HTERT RPE-1 (cell line): ENCODE data around the gene OCA2.
"Not testable (repeated sequence)": the region's sequence is repeated elsewhere in the genome, so short reads cannot be mapped to it uniquely, and the experiment has no call there.

Experiments
- in situ Hi-C: fragments of 300-500 bp; cut with MboI; formaldehyde crosslinking; loops from 4 replicates; pipeline ENCODE4 v1.14.3; 2020; ENCODE audit warnings: low sequenced_read_pairs

Gene OCA2

DNA sequence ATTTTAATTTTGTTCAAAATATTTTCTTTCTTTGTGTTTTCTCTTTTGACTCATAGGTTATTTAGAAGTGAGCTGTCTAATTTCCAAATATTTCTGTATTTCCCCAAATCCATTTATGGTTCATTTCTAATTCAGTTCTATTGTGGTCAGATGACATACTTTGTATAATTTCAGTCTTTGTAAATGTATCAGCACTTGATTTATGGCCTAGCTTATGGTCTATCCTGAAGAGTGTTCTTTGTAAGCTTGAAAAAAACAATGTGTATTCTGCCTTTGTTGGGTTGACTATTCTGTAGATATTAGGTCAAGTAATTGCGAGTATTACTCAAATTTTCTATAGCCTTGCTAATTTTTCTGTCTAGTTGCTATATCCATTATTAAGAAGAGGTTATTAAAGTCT lies 311.2 kb downstream of the OCA2 start:
- in situ Hi-C loops = no loop called here

DNA sequence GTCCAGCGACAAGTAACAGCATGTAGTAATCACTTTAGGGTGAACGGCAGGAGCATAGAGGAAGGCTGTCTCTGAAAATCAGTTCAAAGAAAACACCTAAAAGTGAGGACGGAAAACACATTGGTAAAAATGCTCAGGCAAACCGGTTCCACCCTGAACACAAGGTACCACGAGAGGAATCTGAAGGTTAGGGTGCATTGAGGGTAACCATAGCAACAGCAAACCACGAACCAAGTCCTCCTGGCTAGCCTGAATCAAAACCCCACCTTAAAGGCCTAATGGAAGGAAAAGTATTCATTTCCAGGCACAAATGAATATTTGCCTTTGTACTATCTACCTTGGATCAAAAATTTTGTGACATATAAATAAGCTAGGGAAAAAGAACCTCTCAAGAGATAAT lies 315.0 kb downstream of the OCA2 start:
- in situ Hi-C loops = no loop called here

- in situ Hi-C loops = no loop called here
Observed at GRCh38 chr15:27783678-27784077, 315.4 kb downstream of the OCA2 start.

DNA sequence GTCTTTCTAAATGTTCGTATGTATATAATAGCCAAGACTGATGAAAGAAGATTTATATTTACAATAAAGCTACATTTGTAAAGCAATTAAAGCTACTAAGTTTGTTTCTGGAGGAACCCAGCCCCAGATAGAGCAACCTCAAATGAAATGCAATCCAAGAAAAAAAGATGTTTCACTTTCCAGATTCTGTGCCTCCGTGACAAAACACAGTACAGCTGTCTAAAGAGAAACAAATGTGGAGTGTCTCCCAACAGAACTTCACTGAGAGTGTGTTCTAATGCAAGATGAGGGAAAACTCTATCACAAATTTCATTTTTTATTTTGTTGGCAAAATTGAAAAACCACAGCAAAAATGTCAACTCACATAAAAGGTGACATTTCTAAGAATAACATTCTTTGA lies 317.0 kb downstream of the OCA2 start:
- in situ Hi-C loops = no loop called here

DNA sequence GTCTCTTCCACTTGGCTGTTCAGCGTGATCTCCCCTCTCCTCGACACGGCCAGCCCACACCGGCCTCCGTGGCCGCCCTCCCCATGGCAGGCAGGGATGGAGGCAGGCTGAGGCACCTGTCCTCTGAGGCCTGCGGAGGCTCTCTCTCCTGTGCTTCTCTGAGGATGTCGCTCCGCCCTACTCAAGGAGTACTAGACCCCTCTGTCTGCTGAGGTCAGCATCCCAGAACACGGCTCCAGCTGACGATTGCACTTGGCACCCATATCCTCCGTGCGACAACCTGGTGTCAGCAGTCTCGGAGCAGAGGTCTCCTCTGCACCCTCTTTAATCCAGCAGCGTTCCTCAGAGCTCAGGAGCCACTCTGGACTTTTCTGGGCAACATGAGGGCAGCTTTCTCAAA lies 322.6 kb downstream of the OCA2 start:
- in situ Hi-C loops = no loop called here

DNA sequence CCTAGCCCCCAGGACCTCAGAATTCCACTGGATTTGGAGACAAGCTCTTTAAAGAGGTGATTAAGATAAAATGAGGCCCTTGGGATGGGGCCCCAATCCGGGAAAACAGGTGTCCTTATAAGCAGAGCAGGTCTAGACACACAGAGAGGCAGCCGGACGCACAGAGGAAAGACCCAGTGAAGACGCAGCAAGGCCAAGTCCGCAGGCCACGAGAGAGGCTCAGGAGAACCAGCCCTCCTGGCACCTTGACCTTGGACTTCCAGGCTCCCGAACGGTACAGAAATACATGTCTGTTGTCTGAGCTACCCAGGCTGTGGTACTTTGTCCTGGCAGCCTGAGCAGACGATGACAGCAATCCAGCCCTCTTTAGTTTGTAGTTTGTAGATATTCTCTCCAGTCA lies 324.5 kb downstream of the OCA2 start:
- in situ Hi-C loops = no loop called here

- in situ Hi-C loops = no loop called here
Observed at GRCh38 chr15:27774191-27774590, 324.9 kb downstream of the OCA2 start.

DNA sequence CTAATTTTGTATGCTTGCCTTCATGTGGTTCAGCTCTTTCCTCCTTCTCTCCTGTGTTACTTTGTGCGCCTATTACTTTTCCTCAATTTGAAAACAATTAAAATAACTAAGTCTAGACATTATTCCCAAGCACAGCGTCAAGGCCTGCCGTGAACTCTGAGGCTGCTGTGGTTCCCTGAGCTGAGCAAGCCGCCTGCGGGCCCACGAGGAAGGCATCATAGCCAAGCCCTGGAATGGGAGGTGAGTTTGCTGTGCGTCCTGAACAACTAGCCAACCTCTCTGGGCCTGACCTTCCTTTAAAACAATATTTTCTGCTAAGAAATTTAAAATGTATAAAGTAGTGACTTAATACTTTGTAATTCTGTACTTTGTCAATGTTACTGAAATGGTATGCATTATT lies 327.2 kb downstream of the OCA2 start:
- in situ Hi-C loops = no loop called here

DNA sequence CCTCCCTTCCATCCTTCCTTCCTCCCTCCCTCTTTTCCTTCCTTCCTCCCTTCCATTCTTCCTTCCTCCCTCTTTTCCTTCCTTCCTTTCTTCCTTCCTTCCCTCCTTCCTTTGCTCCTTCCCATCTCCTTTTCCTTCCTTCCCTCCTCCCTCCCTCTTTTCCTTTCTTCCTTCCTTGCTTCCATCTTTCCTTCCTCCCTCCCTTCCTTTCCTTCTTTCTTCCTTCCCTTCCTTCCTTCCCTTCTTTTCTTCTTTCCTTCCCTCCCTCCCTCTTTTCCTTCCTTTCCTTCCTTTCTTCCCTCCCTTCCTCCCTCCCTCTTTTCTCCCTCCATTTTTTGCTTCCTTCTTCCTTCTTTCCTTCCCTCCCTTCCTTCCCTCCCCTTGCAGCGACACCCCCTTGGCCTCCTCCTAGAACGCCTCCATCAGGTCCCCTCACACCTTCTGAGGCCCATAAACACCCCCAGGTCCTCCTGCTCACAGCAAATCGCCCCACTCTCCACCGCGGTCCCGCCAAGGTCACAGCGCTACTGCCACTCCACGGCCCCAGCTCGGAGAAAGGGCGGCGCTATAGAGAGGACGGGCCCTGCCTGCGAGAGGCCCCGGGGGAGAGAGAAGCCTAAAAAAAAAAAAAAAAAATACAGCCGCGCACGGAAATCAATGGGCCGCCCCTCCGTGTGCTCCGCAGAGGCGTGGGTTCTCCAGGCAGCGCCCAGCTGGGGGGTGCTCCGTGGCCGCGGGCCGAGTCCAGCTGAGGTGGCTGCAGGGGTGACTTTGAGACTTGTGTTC lies 328.2 kb downstream of the OCA2 start:
- in situ Hi-C loops = no loop called here

DNA sequence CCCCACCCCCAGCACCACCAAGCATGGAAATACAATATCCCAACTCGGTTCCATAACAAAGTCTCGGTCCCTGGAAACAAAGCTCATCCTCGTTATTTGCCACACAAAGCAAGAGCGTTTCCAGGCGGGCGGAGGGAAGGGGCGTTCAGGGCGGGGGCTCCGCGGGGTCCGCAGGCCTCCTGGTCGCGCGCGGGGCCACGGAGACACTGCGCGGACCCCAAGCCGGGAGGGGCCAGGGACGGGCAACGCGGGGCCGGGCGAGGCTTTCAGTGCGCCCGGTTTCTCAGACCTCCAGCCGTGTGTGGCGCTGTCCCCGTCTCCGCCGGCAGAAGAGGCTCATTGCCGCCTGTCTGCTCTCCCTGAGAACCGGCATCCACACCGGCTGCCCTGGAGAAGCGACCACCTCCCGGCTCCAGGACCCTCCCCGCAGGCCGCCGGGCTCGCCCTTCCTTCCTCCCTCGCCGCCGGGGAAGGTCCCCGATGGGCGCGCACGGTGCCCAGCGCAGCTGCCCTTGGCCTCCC lies 329.0 kb downstream of the OCA2 start:
- in situ Hi-C loops = no loop called here

GRCh38 chr15:27769652-27770051 lies 329.5 kb downstream of the OCA2 start:
- in situ Hi-C loops = no loop called here

- in situ Hi-C loops = no loop called here
Observed at GRCh38 chr15:27768732-27769475, 330.2 kb downstream of the OCA2 start.

GRCh38 chr15:27767918-27768640 lies 331.0 kb downstream of the OCA2 start:
- in situ Hi-C loops = no loop called here

DNA sequence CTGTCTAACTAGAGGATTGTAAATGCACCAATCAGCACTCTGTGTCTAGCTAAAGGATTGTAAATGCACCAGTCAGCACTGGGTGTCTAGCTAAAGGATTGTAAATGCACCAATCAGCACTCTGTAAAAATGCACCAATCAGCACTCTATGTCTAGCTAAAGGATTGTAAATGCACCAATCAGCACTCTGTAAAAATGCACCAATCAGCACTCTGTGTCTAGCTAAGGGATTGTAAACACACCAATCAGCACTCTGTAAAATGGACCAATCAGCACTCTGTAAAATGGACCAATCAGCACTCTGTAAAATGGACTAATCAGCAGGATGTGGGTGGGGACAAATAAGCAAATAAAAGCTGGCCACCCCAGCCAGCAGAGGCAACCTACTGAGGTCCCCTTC lies 331.7 kb downstream of the OCA2 start:
- in situ Hi-C loops = not testable (repeated sequence)

DNA sequence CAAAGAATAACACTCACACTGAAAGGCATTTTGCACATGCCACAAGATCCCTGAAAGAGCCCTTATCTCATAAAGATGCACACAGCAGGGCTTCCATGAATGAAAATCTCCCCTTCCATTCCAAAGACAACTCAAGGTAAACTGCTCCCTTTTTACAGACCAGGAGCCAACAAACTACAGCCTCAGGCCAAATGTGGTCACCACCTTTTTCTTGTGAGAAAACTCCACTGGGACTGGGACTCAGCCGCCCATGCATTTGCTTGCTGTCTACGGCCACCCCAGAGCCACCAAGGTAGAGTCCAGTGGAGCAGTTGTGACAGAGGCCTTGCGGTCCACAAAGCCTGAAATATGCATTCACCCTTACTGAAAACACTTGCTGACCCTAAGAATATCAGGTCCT lies 334.8 kb downstream of the OCA2 start:
- in situ Hi-C loops = no loop called here

DNA sequence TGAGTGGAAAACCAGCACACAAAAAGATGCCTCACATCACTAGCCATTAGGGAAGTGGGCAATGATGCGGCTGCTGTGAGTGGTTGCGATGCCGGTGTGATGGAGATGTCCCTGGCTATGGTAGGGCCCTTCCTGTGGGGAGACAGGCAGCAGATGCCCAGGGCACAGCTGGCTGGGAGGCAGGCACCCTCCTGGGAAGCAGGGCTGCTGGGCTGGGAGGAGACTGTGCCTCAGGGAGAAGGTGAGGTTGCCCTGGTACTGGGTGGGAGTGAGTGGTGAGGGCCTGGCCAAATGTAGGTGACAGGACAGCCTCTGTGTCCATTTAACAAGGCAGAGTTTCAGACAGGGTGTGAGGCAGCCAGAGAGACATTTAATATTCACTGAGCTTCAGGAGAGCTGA lies 335.6 kb downstream of the OCA2 start:
- in situ Hi-C loops = no loop called here

GRCh38 chr15:27762471-27762870 lies 336.6 kb downstream of the OCA2 start:
- in situ Hi-C loops = no loop called here

DNA sequence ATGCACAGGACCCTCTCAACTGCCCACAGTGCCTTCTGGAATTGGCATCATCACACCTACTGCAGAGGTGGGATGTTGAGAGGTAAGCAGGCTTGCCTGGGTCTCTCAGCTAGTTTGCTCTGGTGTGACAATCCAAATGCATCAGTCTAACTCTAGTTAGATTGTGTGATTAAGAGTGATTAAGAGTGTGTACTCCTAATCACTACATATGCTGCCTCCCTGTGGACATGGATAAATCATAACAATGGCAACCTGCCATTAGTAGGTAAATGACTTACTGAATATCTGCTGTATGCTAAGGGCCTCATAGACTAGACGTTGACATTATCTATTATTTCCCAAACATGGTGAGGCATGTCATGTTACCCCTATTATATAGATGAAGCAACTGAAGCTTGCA lies 342.1 kb downstream of the OCA2 start:
- in situ Hi-C loops = no loop called here

DNA sequence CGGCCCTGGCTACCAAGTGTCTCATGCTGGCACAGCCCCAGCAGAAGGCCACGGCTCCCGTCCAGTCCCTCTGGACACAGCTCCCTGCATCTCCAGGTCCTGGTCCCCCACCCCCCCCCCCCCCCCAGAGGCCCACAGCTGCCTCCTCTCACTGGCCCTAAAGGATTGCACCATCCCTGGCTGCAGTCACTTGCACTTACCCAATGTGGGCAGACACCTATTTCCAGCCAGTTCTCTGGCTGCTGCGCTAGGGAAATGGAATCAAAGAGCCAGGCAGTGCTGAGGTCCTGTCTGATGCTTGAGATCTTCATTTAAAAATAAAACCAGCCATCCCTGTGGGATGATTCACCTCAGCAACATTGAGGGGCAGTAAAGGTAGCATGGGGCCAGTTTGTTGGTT lies 346.4 kb downstream of the OCA2 start:
- in situ Hi-C loops = no loop called here

GRCh38 chr15:27747997-27748396 lies 351.1 kb downstream of the OCA2 start:
- in situ Hi-C loops = no loop called here

- in situ Hi-C loops = no loop called here
Observed at GRCh38 chr15:27746401-27746955, 352.6 kb downstream of the OCA2 start.
